Measurements from ENCODE around the gene PRAMEF10. TPM values are rescaled to one million over a fixed set of nuclear protein-coding genes. Genes with fewer than 3 reads are reported as not detected.
A peak's percentile ranks its signal among the peaks of the same experiment; 100 is the strongest.
"Not testable (repeated sequence)": the region's sequence is repeated elsewhere in the genome, so short reads cannot be mapped to it uniquely, and the experiment has no call there.

PRAMEF10 gene
- total RNA-seq, 4 donors from 2014 or later = not detected

DNA sequence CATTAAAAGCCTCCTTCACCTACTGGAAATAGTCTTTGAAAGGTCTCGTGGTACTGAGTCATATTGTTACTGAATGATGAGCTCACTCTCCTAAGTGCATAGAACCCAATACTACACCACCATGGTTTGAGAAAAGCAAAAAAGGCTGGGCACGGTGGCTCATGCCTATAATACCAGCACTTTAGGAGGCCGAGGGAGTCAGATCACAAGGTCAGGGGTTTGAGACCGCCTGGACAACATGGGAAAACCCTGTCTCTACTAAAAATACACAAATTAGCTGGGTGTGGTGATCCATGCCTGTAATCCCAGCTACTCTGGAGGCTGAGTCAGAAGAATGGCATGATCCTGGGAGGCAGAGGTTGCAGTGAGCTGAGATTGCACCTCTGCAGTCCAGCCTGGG lies 46.3 kb downstream of the PRAMEF10 start:
- no peak overlapping the region for H3K4me3 ChIP-seq (ENCODE audit: low read depth, poor library complexity, severe bottlenecking)
- DNase-seq (ENCODE audit: low spot score in 2 of 2) = no peak
- intact Hi-C loops (cut with DNase I; ENCODE audit: low total_unique reads) = no loop called here
- TF ChIP-seq POLR2A (IDR thresholded peaks at IDR 0.05) = no peak
- TF ChIP-seq, protein P1, sequence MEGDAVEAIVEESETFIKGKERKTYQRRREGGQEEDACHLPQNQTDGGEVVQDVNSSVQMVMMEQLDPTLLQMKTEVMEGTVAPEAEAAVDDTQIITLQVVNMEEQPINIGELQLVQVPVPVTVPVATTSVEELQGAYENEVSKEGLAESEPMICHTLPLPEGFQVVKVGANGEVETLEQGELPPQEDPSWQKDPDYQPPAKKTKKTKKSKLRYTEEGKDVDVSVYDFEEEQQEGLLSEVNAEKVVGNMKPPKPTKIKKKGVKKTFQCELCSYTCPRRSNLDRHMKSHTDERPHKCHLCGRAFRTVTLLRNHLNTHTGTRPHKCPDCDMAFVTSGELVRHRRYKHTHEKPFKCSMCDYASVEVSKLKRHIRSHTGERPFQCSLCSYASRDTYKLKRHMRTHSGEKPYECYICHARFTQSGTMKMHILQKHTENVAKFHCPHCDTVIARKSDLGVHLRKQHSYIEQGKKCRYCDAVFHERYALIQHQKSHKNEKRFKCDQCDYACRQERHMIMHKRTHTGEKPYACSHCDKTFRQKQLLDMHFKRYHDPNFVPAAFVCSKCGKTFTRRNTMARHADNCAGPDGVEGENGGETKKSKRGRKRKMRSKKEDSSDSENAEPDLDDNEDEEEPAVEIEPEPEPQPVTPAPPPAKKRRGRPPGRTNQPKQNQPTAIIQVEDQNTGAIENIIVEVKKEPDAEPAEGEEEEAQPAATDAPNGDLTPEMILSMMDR (IDR thresholded peaks at IDR 0.05) = no peak
- 59 to 63% methylated on average over 4 of the region's 4 CpGs for WGBS, 2 donors

DNA sequence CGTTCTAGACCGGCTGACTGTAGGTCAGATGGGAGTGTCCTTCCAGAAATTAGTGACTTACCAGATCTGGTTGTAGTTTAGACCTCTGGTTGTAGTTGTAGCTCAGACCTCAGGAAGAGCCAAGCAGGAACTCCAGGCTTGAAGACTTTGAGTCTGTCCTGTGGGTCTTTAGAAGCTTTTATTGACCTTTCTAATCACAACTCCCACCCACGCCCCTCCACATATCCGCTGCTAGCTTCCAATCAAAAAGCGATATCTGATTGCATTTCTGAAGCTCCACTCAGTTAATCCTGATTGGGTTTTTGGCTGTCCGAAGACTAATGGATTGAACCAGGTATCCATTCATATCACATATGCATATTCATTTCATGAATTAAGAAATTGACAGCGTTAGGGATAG lies 49.5 kb downstream of the PRAMEF10 start, which contains the start of gene HNRNPCL1:
TSS of gene HNRNPCL1 (minus strand) at position 101 of the 400 bp plus-strand sequence. CDS start 431 bp downstream, outside the sequence.
- H3K4me3 ChIP-seq (ENCODE audit: low read depth, poor library complexity, severe bottlenecking); intact Hi-C loops (cut with DNase I; ENCODE audit: low total_unique reads): not testable (repeated sequence)
- DNase-seq (ENCODE audit: low spot score in 2 of 2) = peak in 1 of 2 donors; percentile 5
- WGBS, 2 donors = 90 to 92% methylated on average over 7 of the region's 7 CpGs

Other genes with a start within 250 kb of the PRAMEF10 start
- gene AADACL3, start 182.2 kb downstream of the PRAMEF10 start, total RNA-seq = 10 to 100 TPM in 2 of 4 donors, 1 to 10 TPM in 2; 1.1 to 54.6 (median 27.2) TPM
- under 1 TPM in 2 of 4 donors, not detected in 2; 0.13 to 0.27 TPM for gene CFAP107, start 152.1 kb downstream of the PRAMEF10 start, total RNA-seq
- gene PRAMEF12, start 124.5 kb downstream of the PRAMEF10 start, total RNA-seq = not detected
- not detected for gene PRAMEF1, start 106.9 kb downstream of the PRAMEF10 start, total RNA-seq
- not detected for gene PRAMEF11, start 66.9 kb downstream of the PRAMEF10 start, total RNA-seq
- gene HNRNPCL1, start 49.5 kb downstream of the PRAMEF10 start, total RNA-seq = not detected
- not detected for gene PRAMEF2, start 41.2 kb downstream of the PRAMEF10 start, total RNA-seq
- gene PRAMEF4, start 12.1 kb downstream of the PRAMEF10 start, total RNA-seq = not detected
- not detected for gene PRAMEF7, start 18.3 kb upstream of the PRAMEF10 start, total RNA-seq
- gene PRAMEF6, start 49.3 kb upstream of the PRAMEF10 start, total RNA-seq = not detected
- not detected for gene PRAMEF27, start 158.3 kb upstream of the PRAMEF10 start, total RNA-seq
- not detected for gene HNRNPCL3, start 162.5 kb upstream of the PRAMEF10 start, total RNA-seq
- gene PRAMEF25, start 172.5 kb upstream of the PRAMEF10 start, total RNA-seq = not detected
- gene HNRNPCL2, start 218.6 kb upstream of the PRAMEF10 start, total RNA-seq = not detected